ENCODE results near the gene FMO2.

Gene FMO2

GRCh38 chr1:171159148-171159547 is 26.0 kb upstream of the FMO2 start:
- H3K9me3 ChIP-seq (ENCODE audit: control insufficient read depth, insufficient read depth, low read length) = no peaks in the 10 kb centered on the region
- H3K4me2 ChIP-seq (ENCODE audit: low read length) = no peak overlapping the region
- no peaks in the 10 kb centered on the region for H3K27me3 ChIP-seq (ENCODE audit: control insufficient read depth, low read length)
- no peaks in the 10 kb centered on the region for H3K36me3 ChIP-seq (ENCODE audit: control insufficient read depth, low read length)
- H4K20me1 ChIP-seq (ENCODE audit: control insufficient read depth, insufficient read depth, low read depth, low read length) = no peaks in the 10 kb centered on the region
- TF ChIP-seq EZH2phosphoT487 (IDR thresholded peaks at IDR 0.05; ENCODE audit: borderline replicate concordance, low read length) (no peak), CTCF (IDR thresholded peaks at IDR 0.05; ENCODE audit: low read depth, low read length, poor library complexity, severe bottlenecking) (no peak)
- H3K4me1 ChIP-seq (ENCODE audit: control insufficient read depth, low read length) = no peaks in the 10 kb centered on the region
- no peak overlapping the region for H3K27ac ChIP-seq (ENCODE audit: low read depth, low read length)
- no peaks in the 10 kb centered on the region for H3F3A ChIP-seq (ENCODE audit: control insufficient read depth, insufficient read depth)
- H3K4me3 ChIP-seq (ENCODE audit: low read length) = no peak overlapping the region
- no peaks in the 10 kb centered on the region for H3K79me2 ChIP-seq (ENCODE audit: control insufficient read depth, low read length)
- H3K9me2 ChIP-seq (replicated peaks; ENCODE audit: control insufficient read depth, low read length) = no peaks in the 10 kb centered on the region

- TF ChIP-seq EZH2phosphoT487 (IDR thresholded peaks at IDR 0.05; ENCODE audit: borderline replicate concordance, low read length) = no peak
- TF ChIP-seq CTCF (IDR thresholded peaks at IDR 0.05; ENCODE audit: low read depth, low read length, poor library complexity, severe bottlenecking) = no peak
- no peak overlapping the region for H3K4me3 ChIP-seq (ENCODE audit: low read length)
- no peaks in the 10 kb centered on the region for H3K36me3 ChIP-seq (ENCODE audit: control insufficient read depth, low read length)
- H3K4me2 ChIP-seq (ENCODE audit: low read length) = no peak overlapping the region
- no peaks in the 10 kb centered on the region for H3K9me3 ChIP-seq (ENCODE audit: control insufficient read depth, insufficient read depth, low read length)
- H3K79me2 ChIP-seq (ENCODE audit: control insufficient read depth, low read length) = no peaks in the 10 kb centered on the region
- no peaks in the 10 kb centered on the region for H3F3A ChIP-seq (ENCODE audit: control insufficient read depth, insufficient read depth)
- H3K27ac ChIP-seq (ENCODE audit: low read depth, low read length) = no peak overlapping the region
- no peaks in the 10 kb centered on the region for H3K9me2 ChIP-seq (replicated peaks; ENCODE audit: control insufficient read depth, low read length)
- H4K20me1 ChIP-seq (ENCODE audit: control insufficient read depth, insufficient read depth, low read depth, low read length) = no peaks in the 10 kb centered on the region
- no peaks in the 10 kb centered on the region for H3K4me1 ChIP-seq (ENCODE audit: control insufficient read depth, low read length)
- H3K27me3 ChIP-seq (ENCODE audit: control insufficient read depth, low read length) = no peaks in the 10 kb centered on the region
Measured at GRCh38 chr1:171160211-171160610, 24.9 kb upstream of the FMO2 start.

GRCh38 chr1:171160639-171161354 is 24.3 kb upstream of the FMO2 start:
- no peak for TF ChIP-seq EZH2phosphoT487 (IDR thresholded peaks at IDR 0.05; ENCODE audit: borderline replicate concordance, low read length)
- no peak for TF ChIP-seq CTCF (IDR thresholded peaks at IDR 0.05; ENCODE audit: low read depth, low read length, poor library complexity, severe bottlenecking)
- Histone ChIP-seq H3K4me1 (ENCODE audit: control insufficient read depth, low read length) (no peaks in the 10 kb centered on the region), H3F3A (ENCODE audit: control insufficient read depth, insufficient read depth) (no peaks in the 10 kb centered on the region), H3K4me2 (ENCODE audit: low read length) (no peak overlapping the region), H4K20me1 (ENCODE audit: control insufficient read depth, insufficient read depth, low read depth, low read length) (no peaks in the 10 kb centered on the region), H3K4me3 (ENCODE audit: low read length) (no peak overlapping the region), H3K9me3 (ENCODE audit: control insufficient read depth, insufficient read depth, low read length) (no peaks in the 10 kb centered on the region), H3K36me3 (ENCODE audit: control insufficient read depth, low read length) (no peaks in the 10 kb centered on the region), H3K27ac (ENCODE audit: low read depth, low read length) (no peak overlapping the region), H3K9me2 (replicated peaks; ENCODE audit: control insufficient read depth, low read length) (no peaks in the 10 kb centered on the region), H3K79me2 (ENCODE audit: control insufficient read depth, low read length) (no peaks in the 10 kb centered on the region), H3K27me3 (ENCODE audit: control insufficient read depth, low read length) (no peaks in the 10 kb centered on the region)
